Limb (tissue), 2 donors: ENCODE data around the gene PHIP.

Source experiments
- DNase-seq, 2 donors: peaks; one replicate each; pipeline ENCODE4 v3.0.0-alpha.2; 2016; ENCODE audit errors: extremely low spot score in 2 of 2

Gene PHIP

DNA sequence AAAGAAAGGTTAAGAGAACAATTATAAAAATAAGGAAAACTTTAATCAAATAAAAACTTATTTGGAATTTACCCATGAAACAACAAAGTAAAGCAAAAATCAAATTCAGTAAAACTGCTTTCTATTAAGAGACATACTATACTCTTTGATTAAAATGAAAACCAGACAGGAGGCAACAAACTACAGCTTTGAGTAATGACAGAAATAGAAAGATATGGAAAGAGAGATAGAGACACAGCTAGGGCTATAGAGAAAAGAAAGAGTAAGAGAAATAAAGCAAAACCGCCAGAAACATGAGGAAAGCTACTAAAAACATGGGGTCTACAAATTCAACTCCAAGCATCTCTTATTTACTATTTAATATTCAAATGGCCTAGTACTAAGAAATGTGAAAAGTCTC lies 67.6 kb downstream of the PHIP start:
- DNase-seq: no peak

- no peak for DNase-seq
These were observed 68.2 kb downstream of the PHIP start for GRCh38 chr6:79009819-79010218.

DNA sequence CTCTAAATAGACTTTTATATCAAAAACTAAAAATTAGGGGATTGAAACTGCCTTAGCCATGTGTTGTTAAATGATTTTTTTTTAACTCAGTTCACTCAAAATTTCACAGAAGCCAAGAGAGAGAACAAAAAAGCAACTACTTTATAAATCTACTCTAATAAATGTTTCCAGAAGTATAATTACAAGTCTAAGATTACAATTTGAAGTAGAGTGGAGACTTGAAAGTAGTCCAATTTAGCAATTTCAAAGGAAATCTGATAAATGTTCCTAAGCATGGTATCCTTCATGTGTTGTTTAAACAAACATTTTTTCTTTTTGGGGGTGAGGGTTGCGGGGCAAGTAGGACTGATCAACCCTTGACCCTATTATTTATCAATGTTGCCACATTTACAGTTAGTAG lies 72.6 kb downstream of the PHIP start:
- no peak for DNase-seq

DNA sequence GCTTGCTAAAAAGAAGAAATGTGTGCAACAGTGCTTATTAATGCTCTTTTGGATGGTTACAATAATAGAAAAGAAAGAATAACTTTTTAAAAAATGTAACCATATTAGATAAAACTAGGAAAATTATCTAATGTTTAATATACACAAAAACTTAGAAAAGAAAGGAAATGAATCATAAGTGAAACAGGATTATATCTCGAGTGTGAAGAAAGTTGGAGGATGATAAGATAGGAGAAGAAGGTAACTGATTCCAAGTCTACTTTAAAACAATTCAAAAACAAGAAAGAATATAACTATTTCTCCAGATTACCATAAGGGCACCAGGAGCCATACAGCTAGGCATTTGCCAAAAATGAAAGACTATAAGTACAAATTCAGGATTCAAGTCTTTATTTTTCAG lies 73.0 kb downstream of the PHIP start:
- DNase-seq: no peak

DNA sequence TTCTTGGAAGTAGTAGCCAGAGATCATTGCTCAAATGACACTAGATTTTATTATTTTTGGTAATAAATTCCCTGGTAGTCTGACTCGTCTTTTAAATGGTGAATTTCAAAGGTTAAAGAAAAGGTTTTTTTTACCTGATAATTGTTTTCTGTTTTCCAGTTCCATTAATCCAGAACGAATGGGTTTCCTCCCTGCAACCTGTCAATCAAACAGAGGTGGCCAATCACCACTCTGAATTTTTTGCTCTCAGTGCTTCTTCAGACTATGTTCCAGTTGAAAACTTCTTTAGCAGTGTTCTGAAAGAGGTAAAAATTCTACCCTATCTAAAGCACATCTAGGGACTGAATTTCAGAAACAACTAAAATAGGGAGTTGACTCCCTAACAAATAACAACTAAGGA lies 73.8 kb downstream of the PHIP start:
- no peak for DNase-seq

- DNase-seq: no peak
These were observed 76.6 kb downstream of the PHIP start for GRCh38 chr6:79001415-79001814.

DNA sequence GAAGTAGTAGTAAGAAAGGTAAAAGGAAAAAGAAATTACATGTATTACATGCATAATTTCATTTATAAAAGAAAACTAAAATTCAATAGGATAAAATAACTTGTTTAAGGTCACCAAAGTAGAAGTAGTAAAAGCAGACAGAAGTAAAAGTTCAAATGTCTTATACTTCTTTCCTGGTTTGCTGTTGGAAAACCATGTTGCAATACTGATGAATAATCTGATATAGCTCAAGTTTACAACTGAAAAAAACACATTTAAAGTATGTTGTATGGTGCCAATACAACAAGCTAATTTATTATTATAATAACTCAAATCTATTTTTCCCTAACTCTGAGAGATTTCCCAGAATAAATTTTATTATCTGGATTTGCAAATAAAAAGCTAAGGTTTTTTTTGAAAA lies 78.3 kb downstream of the PHIP start:
- no peak for DNase-seq

DNA sequence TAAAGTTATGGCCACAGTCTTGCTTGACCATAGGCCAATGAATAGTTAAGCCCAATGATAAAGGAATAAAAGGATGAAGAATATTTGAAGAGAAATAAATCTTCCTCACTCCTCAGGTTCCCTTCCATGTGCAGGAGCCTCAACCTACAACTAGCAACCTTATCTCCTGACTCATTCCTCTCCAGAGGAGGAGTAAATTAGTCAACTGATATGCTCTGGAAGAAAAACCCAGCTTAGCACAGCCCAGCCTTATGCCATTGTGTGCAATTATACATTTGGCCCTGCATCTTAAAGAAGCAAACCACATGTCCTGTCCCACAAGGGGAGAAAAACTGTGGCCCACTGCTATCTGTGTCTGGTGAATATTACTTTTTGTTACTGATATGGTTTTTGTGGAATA lies 82.1 kb downstream of the PHIP start:
- no peak for DNase-seq

DNA sequence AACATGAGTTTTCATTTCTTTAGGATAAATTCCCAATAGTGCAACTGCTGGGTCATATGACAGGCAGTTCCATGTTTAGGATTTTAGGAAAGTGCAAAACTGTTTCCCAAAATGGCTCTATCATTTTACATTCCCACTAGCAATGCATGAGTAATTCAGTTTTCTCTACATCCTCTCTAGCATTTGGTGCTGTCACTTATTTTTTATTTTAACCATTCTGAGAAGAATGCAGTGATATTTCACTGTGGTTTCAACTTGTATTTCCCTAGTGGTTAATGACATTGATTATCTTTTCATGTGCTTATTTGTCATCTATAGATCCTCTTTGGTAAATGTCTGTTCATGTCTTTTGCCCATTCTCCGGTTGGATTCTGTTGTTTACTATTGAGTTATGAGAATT lies 82.7 kb downstream of the PHIP start:
- DNase-seq: no peak

GRCh38 chr6:78993955-78994354 lies 84.1 kb downstream of the PHIP start:
- DNase-seq: no peak

DNA sequence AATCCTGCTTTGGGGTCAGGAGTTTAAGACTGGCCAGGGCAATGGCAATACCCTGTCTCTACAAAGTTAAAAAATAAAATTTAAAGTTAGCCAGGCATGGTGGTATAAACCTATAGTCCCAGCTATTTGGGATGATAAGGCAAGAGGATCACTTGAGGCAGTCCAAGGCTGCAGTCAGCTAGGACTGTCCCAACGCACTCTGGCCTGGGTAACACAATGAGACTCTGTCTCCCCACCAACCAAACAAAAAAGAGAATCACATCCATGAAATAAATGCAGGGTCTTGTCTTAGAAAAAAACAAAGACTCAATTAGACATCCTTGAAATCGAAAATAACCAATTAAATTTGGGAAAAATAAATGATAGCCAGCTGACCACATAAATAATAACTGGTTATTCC lies 88.9 kb downstream of the PHIP start:
- DNase-seq: no peak

GRCh38 chr6:78986161-78986560 lies 91.9 kb downstream of the PHIP start:
- no peak for DNase-seq

DNA sequence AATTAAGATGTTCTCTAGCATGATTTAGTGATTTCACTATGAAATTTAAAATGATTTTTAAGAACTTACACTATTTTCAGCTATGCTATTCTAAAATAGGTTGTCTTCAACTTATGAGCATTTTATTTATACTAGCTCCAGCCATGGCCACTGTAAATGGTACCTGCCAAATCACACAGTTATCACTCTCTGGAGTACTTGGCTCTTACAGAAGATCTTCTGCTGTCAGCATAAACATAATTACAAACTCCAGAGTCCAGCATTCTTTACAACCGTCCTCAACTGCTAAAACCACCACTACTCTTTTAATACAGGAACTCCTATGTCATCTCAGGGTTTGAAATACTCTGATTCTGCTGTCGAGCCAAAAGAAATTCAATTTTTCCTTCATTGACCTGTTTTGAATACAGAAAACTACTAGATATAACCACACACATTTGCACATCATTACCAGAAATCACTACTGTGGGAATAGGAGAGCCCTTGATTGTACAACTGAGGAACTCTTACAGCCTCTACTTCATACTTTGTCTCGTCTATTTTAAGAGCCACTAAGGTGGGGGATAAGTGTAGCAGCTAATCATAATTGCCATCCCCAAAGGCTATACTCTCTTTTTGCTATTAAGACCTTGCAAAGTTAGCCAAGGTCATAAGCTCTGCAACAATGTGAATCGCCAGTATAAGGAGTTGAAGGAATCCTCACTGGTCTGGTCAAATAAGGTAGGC lies 93.7 kb downstream of the PHIP start:
- DNase-seq: no peak

- no peak for DNase-seq
These were observed 110.9 kb downstream of the PHIP start for GRCh38 chr6:78967191-78967590.

DNA sequence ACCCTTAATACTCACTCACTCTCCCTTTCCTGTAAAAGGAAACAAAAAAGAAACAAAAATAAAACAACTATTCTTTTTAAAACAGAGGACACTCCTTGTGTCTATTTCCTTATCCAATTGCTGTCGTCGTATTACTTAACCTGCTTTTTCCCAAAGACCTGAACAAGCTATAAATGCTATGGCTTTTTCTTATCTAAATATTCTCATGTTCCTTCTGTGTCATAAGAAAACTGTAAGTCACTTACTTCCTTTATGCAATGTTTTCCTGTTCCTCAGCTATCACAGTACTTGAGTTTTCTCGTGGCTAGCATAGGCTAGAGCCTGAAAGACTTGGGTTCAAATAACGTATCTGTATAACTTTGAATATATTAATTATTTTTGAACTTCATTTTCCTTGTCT lies 111.5 kb downstream of the PHIP start:
- no peak for DNase-seq

GRCh38 chr6:78962448-78962847 lies 115.6 kb downstream of the PHIP start:
- no peak for DNase-seq

DNA sequence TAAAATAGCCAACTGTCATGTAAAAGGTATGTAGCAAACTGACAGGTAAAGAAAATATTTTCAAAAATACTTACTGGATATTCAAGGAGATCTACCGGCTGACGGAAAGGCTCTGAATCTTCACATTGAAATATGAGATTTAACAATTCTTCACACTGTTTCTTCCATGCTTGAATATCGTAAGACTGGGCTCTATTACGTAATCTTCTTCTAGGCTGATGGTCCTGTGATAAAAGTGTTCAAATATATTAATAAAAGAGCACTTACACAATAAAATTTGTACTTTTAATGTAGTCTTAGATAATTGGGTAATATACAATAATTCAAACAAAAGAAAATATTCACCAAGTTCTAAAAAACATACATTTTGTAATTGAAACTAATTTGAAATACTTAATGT lies 123.3 kb downstream of the PHIP start:
- no peak for DNase-seq

DNA sequence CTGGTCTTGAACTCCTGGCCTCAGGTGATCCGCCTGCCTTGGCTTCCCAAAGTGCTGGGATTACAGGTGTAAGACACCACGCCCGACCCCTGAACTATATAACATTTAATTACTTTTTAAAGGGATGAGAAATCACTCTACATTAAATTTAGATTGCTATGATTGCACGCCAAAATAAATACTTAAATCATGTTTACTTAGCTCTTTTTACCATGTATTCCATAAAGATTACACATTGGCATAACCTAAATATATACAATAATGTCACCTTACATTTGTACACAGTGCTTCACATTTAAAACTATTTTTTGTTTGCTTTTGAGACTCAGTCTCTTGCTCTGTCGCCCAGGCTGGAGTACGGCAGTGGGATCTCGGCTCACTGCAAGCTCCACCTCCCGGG lies 124.3 kb downstream of the PHIP start:
- DNase-seq: no peak

DNA sequence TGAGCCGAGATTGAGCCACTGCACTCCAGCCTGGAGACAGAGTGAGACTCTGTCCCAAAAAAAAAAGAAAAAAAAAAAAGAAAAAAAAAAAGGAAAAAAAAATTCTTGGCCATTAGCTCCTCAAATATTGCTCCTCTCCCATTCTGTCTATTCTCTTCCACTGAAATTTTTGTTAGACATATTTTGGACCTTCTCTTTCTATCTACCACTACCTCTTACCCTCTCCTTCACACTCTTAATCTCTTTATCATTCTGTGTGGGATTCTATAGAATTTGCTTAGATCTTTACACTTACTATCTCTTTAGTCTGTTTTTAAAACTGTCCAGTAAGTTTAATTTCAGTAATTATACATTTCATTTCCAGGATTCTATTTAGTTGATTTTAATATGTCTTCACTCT lies 125.7 kb downstream of the PHIP start:
- DNase-seq: no peak

DNA sequence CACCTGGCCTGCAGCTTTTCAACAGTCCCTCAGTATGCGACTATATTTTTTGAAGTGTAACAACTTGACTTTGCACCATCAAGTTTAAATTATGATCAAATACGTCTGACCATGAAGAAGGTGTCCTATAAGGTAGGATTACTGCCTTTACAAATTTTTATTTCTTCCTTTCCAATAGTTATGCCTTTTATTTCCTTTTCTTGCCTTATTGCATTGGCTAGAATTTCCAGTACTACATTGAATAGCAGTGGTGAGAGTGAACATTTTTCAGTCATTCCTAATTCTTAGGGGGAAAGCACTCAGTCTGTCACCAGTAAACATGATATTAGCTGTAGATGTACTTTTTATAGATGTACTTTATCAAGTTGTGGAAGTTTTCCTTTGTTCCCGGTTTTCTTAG lies 129.3 kb downstream of the PHIP start:
- DNase-seq: no peak

DNA sequence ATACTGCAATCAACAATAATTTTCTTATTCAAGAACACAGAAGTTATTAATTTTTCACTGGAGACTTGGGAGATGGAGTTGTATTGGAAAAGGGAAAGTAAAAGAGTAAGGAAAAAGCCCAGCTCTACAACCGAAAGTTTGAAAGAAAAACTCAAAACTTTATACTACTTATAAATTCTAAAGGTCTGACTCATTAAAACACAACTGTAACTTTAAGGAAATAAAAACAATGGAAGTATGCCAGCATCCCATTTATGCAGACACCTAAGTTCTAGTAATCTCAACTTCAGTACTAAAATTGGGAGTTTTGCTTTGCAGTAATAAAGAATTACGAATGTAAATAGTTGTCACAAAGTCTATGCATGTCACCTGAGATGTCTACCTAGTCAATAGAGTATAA lies 130.1 kb downstream of the PHIP start:
- no peak for DNase-seq

GRCh38 chr6:78947529-78947928 lies 130.5 kb downstream of the PHIP start:
- no peak for DNase-seq

GRCh38 chr6:78942446-78942845 lies 135.6 kb downstream of the PHIP start:
- no peak for DNase-seq

DNA sequence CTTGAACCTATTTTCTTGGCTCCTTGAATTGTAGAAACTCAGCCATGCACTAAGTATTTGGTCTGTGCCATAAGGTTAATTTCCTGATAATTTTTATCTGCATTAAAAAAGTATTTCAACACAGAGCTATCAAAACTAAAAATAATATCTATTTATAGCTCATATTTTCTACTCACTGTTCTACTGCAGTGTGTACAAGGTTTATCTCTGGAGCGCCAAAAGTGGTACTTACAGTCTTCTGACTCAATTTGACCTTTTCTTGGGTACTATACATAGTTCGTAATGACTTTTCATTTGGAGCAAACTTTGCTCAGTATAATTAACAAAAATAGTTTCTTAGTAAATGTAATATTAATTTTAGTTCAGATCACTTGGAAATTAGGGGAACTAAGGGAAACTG lies 141.5 kb downstream of the PHIP start:
- DNase-seq: no peak
